GM10266 (cell line): ENCODE data around the gene KAT2B.

Experiments used
- DNase-seq: peaks from one replicate; pipeline ENCODE4 v3.0.0; 2012; ENCODE audit errors: extremely low spot score
- TF ChIP-seq, protein P1 (sequence below): IDR thresholded peaks from 2 replicates; pipeline ENCODE4 v1.5.1; 2012; ENCODE audit warnings: mild to moderate bottlenecking, low read depth; ENCODE audit not compliant: control insufficient read depth, insufficient read depth; ENCODE audit errors: missing control alignments

The KAT2B gene

GRCh38 chr3:20099060-20099459, 58.8 kb downstream of the KAT2B start:
- no peak for DNase-seq
- TF ChIP-seq, protein P1, sequence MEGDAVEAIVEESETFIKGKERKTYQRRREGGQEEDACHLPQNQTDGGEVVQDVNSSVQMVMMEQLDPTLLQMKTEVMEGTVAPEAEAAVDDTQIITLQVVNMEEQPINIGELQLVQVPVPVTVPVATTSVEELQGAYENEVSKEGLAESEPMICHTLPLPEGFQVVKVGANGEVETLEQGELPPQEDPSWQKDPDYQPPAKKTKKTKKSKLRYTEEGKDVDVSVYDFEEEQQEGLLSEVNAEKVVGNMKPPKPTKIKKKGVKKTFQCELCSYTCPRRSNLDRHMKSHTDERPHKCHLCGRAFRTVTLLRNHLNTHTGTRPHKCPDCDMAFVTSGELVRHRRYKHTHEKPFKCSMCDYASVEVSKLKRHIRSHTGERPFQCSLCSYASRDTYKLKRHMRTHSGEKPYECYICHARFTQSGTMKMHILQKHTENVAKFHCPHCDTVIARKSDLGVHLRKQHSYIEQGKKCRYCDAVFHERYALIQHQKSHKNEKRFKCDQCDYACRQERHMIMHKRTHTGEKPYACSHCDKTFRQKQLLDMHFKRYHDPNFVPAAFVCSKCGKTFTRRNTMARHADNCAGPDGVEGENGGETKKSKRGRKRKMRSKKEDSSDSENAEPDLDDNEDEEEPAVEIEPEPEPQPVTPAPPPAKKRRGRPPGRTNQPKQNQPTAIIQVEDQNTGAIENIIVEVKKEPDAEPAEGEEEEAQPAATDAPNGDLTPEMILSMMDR, result no peak

DNA sequence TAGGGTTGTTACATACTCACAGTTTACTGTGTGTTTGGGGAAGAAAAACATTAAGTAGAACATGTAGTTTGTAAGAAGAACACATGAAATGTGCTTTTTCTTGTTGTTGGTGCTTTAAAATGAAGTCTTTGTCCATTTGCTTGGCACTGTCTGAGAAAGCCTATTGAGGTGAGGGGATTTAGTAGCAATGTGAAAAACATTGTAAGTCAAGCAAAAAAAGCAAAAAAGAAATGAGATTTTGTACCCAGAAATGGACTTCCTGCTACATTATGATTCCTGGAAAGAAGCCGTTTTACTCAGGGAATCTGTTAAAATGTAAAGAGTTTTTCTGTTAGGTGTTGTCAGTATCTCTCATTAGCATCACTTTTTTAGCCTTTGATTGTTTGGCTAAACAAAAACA, 59.9 kb downstream of the KAT2B start:
- TF ChIP-seq, protein P1, result no peak
- DNase-seq, result no peak

DNA sequence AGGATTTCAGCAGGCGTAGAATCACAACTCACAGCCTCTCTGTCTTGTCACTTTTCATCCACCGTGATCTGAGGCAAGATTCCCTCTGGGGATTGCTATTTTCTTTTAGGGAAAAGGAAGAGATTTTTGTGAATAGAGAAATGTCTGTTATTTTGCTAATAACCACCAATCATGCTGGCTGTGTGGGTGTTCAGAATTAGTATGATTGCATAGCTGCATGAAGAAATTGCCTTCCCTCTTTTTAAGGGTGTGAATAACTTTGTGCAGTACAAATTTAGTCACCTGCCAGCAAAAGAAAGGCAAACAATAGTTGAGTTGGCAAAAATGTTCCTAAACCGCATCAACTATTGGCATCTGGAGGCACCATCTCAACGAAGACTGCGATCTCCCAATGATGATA, 60.8 kb downstream of the KAT2B start:
- TF ChIP-seq, protein P1, result no peak
- DNase-seq, result no peak

GRCh38 chr3:20103731-20104130, 63.5 kb downstream of the KAT2B start:
- DNase-seq, result no peak
- TF ChIP-seq, protein P1, result no peak

GRCh38 chr3:20104167-20104661, 64.0 kb downstream of the KAT2B start:
- no peak for DNase-seq

DNA sequence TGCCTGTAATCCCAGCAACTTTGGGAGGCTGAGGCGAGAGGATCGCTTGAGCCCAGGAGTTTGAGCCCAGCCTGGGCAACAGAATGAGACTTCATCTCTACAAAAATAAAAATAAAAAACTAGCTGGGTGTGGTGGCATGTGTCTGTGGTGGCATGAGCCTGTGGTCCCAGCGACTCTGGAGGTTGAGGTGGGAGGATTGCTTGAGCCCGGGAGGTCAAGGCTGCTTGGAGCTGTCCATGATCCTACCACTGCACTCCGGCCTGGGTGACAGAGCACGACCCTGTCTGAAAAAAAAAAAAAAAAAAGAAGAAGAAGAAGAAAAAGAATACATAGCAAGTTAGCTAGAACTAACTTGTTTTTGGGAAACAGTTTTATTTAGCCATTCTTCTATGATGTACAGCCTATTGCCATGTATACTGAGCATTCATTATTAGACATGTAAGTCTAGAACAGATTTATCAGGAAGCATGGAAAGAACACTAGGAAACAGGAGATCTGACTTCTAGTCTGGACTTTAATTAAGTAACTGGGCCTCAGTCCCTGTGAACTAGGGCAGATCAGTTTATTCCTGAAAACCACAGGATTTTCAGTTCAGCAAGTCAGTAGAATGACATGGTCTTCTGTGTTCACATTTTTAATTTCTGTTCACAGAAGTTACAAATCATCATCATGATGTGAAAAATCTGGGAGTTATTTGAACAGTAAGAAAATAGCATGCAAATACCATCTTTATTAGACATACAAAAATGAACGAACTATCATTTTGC, 65.5 kb downstream of the KAT2B start:
- DNase-seq, result no peak
- TF ChIP-seq, protein P1, result no peak

More at GRCh38 chr3:20104167-20104661, 64.0 kb downstream of the KAT2B start:
- TF ChIP-seq, protein P1, result no peak

- TF ChIP-seq, protein P1, result no peak
- no peak for DNase-seq
Measured at GRCh38 chr3:20107722-20108121, 67.5 kb downstream of the KAT2B start.
